HEK293 (cell line): ENCODE data around the gene DIDO1.

Source experiments
- GLI4 ChIP-seq: fragments of 450-650 bp; formaldehyde crosslinking; IDR thresholded peaks from 2 replicates; pipeline ENCODE4 v1.5.1; 2016; ENCODE audit warnings: missing biosample characterization, missing genetic modification characterization
- GLIS1 ChIP-seq: fragments of 450-650 bp; formaldehyde crosslinking; IDR thresholded peaks from 2 replicates; pipeline ENCODE4 v1.5.1; 2016; ENCODE audit warnings: missing biosample characterization, missing genetic modification characterization
- KLF16 ChIP-seq: fragments of 450-650 bp; formaldehyde crosslinking; IDR thresholded peaks from 2 replicates; pipeline ENCODE4 v1.5.1; 2017; ENCODE audit warnings: missing biosample characterization, missing genetic modification characterization
- OSR2 ChIP-seq: fragments of 450-650 bp; formaldehyde crosslinking; IDR thresholded peaks from 2 replicates; pipeline ENCODE4 v1.5.1; 2016; ENCODE audit warnings: missing biosample characterization, missing genetic modification characterization
- SCRT2 ChIP-seq: fragments of 450-650 bp; formaldehyde crosslinking; IDR thresholded peaks from 2 replicates; pipeline ENCODE4 v1.5.1; 2016; ENCODE audit warnings: missing biosample characterization, missing genetic modification characterization
- SETDB1 ChIP-seq: IDR thresholded peaks from one replicate; pipeline ENCODE4 v1.6.1; 2017; ENCODE audit warnings: mild to moderate bottlenecking, low read length, moderate library complexity, mixed read lengths; ENCODE audit not compliant: insufficient read length
- SP2 ChIP-seq: fragments of 450-650 bp; formaldehyde crosslinking; IDR thresholded peaks from 2 replicates; pipeline ENCODE4 v1.5.1; 2016; ENCODE audit warnings: missing biosample characterization, missing genetic modification characterization
- TRIM28 ChIP-seq: IDR thresholded peaks from 2 replicates; pipeline ENCODE4 v1.6.1; 2011; ENCODE audit warnings: low read length, control low read depth, borderline replicate concordance
- YY2 ChIP-seq: fragments of 450-650 bp; formaldehyde crosslinking; IDR thresholded peaks from 2 replicates; pipeline ENCODE4 v1.5.1; 2016; ENCODE audit warnings: missing biosample characterization, missing genetic modification characterization
- ZBTB21 ChIP-seq: fragments of 450-650 bp; formaldehyde crosslinking; IDR thresholded peaks from 2 replicates; pipeline ENCODE4 v1.5.1; 2017; ENCODE audit warnings: missing biosample characterization, missing genetic modification characterization
- ZBTB8A ChIP-seq: fragments of 450-650 bp; formaldehyde crosslinking; IDR thresholded peaks from 2 replicates; pipeline ENCODE4 v1.5.1; 2016; ENCODE audit warnings: missing biosample characterization, missing genetic modification characterization
- ZFP37 ChIP-seq: fragments of 450-650 bp; formaldehyde crosslinking; IDR thresholded peaks from 2 replicates; pipeline ENCODE4 v1.5.1; 2016; ENCODE audit warnings: missing biosample characterization, missing genetic modification characterization
- ZNF121 ChIP-seq: fragments of 450-650 bp; formaldehyde crosslinking; IDR thresholded peaks from 2 replicates; pipeline ENCODE4 v1.5.1; 2016; ENCODE audit warnings: missing biosample characterization, missing genetic modification characterization
- ZNF132 ChIP-seq: fragments of 450-650 bp; formaldehyde crosslinking; IDR thresholded peaks from 2 replicates; pipeline ENCODE4 v1.5.1; 2017; ENCODE audit warnings: missing biosample characterization, missing genetic modification characterization, borderline replicate concordance
- ZNF140 ChIP-seq: fragments of 450-650 bp; formaldehyde crosslinking; IDR thresholded peaks from 2 replicates; pipeline ENCODE4 v1.5.1; 2016; ENCODE audit warnings: missing biosample characterization, missing genetic modification characterization
- ZNF155 ChIP-seq: fragments of 450-650 bp; formaldehyde crosslinking; IDR thresholded peaks from 2 replicates; pipeline ENCODE4 v1.5.1; 2016; ENCODE audit warnings: missing biosample characterization, missing genetic modification characterization
- ZNF2 ChIP-seq: fragments of 450-650 bp; formaldehyde crosslinking; IDR thresholded peaks from 2 replicates; pipeline ENCODE4 v1.5.1; 2016; ENCODE audit warnings: missing biosample characterization, missing genetic modification characterization
- ZNF202 ChIP-seq: fragments of 450-650 bp; formaldehyde crosslinking; IDR thresholded peaks from 2 replicates; pipeline ENCODE4 v1.5.1; 2016; ENCODE audit warnings: missing biosample characterization, missing genetic modification characterization, borderline replicate concordance
- ZNF335 ChIP-seq: fragments of 450-650 bp; formaldehyde crosslinking; conservative IDR thresholded peaks from 2 replicates; pipeline ENCODE4 v1.5.1; 2016; ENCODE audit warnings: missing biosample characterization, missing genetic modification characterization
- ZNF48 ChIP-seq: fragments of 450-650 bp; formaldehyde crosslinking; IDR thresholded peaks from 2 replicates; pipeline ENCODE4 v1.5.1; 2016; ENCODE audit warnings: missing biosample characterization, missing genetic modification characterization
- ZNF521 ChIP-seq: fragments of 450-650 bp; formaldehyde crosslinking; IDR thresholded peaks from 2 replicates; pipeline ENCODE4 v1.5.1; 2017; ENCODE audit warnings: missing biosample characterization, mild to moderate bottlenecking, missing genetic modification characterization
- ZNF530 ChIP-seq: fragments of 450-650 bp; formaldehyde crosslinking; IDR thresholded peaks from 2 replicates; pipeline ENCODE4 v1.5.1; 2016; ENCODE audit warnings: low read depth, missing biosample characterization, missing genetic modification characterization
- ZNF585B ChIP-seq: fragments of 450-650 bp; formaldehyde crosslinking; IDR thresholded peaks from 2 replicates; pipeline ENCODE4 v1.5.1; 2016; ENCODE audit warnings: missing biosample characterization, missing genetic modification characterization
- ZNF596 ChIP-seq: fragments of 450-650 bp; IDR thresholded peaks from 2 replicates; pipeline ENCODE4 v1.5.0; 2018; ENCODE audit warnings: missing biosample characterization, mild to moderate bottlenecking, missing genetic modification characterization, moderate library complexity
- ZNF600 ChIP-seq: fragments of 450-650 bp; formaldehyde crosslinking; IDR thresholded peaks from 2 replicates; pipeline ENCODE4 v1.5.1; 2016; ENCODE audit warnings: missing biosample characterization, missing genetic modification characterization
- ZNF610 ChIP-seq: fragments of 450-650 bp; formaldehyde crosslinking; IDR thresholded peaks from 2 replicates; pipeline ENCODE4 v1.5.1; 2016; ENCODE audit warnings: missing biosample characterization, missing genetic modification characterization, borderline replicate concordance
- ZNF701 ChIP-seq: fragments of 450-650 bp; formaldehyde crosslinking; IDR thresholded peaks from 2 replicates; pipeline ENCODE4 v1.5.1; 2016; ENCODE audit warnings: missing biosample characterization, missing genetic modification characterization
- ZNF768 ChIP-seq: fragments of 450-650 bp; formaldehyde crosslinking; IDR thresholded peaks from 2 replicates; pipeline ENCODE4 v1.5.1; 2018; ENCODE audit warnings: missing biosample characterization, mild to moderate bottlenecking, missing genetic modification characterization
- ZNF837 ChIP-seq: fragments of 450-650 bp; formaldehyde crosslinking; IDR thresholded peaks from 2 replicates; pipeline ENCODE4 v1.5.1; 2016; ENCODE audit warnings: missing biosample characterization, missing genetic modification characterization
- TF ChIP-seq, protein P1 (sequence below): fragments of 450-650 bp; formaldehyde crosslinking; IDR thresholded peaks from 2 replicates; pipeline ENCODE4 v1.5.1; 2016; ENCODE audit warnings: missing biosample characterization, missing genetic modification characterization, low read depth
- TF ChIP-seq, protein P2 (sequence below): fragments of 450-650 bp; formaldehyde crosslinking; IDR thresholded peaks from 2 replicates; pipeline ENCODE4 v1.5.1; 2016; ENCODE audit warnings: missing biosample characterization, missing genetic modification characterization
- TF ChIP-seq, protein P3 (sequence below): fragments of 450-650 bp; formaldehyde crosslinking; optimal IDR thresholded peaks from 2 replicates; pipeline ENCODE3; 2016; ENCODE audit warnings: missing biosample characterization, mild to moderate bottlenecking, missing genetic modification characterization
- TF ChIP-seq, protein P4 (sequence below): fragments of 450-650 bp; formaldehyde crosslinking; IDR thresholded peaks from 2 replicates; pipeline ENCODE4 v1.5.1; 2017; ENCODE audit warnings: missing biosample characterization, mild to moderate bottlenecking, missing genetic modification characterization, moderate library complexity
- TF ChIP-seq, protein P5 (sequence below): fragments of 450-650 bp; formaldehyde crosslinking; IDR thresholded peaks from 2 replicates; pipeline ENCODE4 v1.5.1; 2016; ENCODE audit warnings: missing biosample characterization, missing genetic modification characterization
- TF ChIP-seq, protein P6 (sequence below): sonication (generic); formaldehyde crosslinking; IDR thresholded peaks from 2 replicates; pipeline ENCODE4 v1.8.1; 2022; ENCODE audit warnings: mild to moderate bottlenecking, moderate library complexity, missing genetic modification reagents

Gene DIDO1

DNA sequence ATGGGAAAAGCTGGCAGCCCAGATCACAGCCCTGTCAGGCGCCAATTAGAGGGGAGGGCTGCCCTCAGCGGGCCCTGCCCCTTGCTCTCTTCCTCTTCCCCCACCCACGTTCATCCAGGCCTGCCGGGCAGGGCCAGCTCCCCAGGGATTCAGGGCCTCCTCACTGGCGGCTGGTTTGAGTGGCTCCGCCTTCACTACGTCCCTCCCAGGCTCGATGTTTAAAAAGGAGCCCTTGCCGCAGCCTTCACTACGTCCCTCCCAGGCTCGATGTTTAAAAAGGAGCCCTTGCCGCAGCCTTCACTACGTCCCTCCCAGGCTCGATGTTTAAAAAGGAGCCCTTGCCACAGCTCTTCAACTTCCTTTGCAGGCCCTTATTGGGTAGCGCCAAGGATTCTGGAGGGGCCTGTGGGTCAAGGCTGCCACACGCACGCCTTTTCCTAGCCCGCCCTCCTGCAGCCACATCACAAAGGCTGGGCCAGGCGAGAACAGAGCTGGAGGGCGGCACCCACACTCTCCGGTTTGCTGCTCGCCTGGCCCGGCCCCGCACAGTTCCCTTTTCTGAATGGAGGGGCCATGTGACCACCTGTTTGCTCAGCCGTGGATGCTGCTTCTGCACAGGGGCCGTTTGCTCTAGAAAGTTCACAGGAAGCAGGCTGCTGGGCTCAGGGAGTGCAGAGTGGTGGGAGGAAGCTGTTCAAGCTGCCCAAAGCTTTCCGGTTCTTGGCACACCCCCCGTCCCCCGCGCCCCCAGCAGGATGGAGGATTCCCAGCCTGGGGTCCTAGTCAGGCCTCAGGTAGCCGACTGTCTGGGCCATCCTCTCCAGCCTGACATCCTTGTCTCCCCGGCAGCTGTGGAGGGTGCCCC, 27.8 kb upstream of the DIDO1 start (continued):
- TF ChIP-seq OSR2 (tag by site-specific recombination): no peak
- no peak for TF ChIP-seq KLF16
- no peak for TF ChIP-seq SETDB1
- TF ChIP-seq, protein P1, sequence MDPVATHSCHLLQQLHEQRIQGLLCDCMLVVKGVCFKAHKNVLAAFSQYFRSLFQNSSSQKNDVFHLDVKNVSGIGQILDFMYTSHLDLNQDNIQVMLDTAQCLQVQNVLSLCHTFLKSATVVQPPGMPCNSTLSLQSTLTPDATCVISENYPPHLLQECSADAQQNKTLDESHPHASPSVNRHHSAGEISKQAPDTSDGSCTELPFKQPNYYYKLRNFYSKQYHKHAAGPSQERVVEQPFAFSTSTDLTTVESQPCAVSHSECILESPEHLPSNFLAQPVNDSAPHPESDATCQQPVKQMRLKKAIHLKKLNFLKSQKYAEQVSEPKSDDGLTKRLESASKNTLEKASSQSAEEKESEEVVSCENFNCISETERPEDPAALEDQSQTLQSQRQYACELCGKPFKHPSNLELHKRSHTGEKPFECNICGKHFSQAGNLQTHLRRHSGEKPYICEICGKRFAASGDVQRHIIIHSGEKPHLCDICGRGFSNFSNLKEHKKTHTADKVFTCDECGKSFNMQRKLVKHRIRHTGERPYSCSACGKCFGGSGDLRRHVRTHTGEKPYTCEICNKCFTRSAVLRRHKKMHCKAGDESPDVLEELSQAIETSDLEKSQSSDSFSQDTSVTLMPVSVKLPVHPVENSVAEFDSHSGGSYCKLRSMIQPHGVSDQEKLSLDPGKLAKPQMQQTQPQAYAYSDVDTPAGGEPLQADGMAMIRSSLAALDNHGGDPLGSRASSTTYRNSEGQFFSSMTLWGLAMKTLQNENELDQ (tag by site-specific recombination): no peak
- no peak for TF ChIP-seq ZNF202 (tag by site-specific recombination)
- no peak for TF ChIP-seq TRIM28
- no peak for TF ChIP-seq ZNF610 (tag by site-specific recombination)
- no peak for TF ChIP-seq ZNF155
- peak; percentile 69 for TF ChIP-seq ZNF600 (tag by site-specific recombination)
- TF ChIP-seq ZNF48: no peak
- TF ChIP-seq GLI4 (tag by site-specific recombination): no peak
- no peak for TF ChIP-seq ZNF521 (tag by site-specific recombination)
- TF ChIP-seq, protein P2, sequence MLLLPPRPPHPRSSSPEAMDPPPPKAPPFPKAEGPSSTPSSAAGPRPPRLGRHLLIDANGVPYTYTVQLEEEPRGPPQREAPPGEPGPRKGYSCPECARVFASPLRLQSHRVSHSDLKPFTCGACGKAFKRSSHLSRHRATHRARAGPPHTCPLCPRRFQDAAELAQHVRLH: no peak
- TF ChIP-seq, protein P3, sequence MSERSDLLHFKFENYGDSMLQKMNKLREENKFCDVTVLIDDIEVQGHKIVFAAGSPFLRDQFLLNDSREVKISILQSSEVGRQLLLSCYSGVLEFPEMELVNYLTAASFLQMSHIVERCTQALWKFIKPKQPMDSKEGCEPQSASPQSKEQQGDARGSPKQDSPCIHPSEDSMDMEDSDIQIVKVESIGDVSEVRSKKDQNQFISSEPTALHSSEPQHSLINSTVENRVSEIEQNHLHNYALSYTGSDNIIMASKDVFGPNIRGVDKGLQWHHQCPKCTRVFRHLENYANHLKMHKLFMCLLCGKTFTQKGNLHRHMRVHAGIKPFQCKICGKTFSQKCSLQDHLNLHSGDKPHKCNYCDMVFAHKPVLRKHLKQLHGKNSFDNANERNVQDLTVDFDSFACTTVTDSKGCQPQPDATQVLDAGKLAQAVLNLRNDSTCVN (tag by site-specific recombination): peak; percentile 12
- TF ChIP-seq ZNF530: no peak
- TF ChIP-seq, protein P4, sequence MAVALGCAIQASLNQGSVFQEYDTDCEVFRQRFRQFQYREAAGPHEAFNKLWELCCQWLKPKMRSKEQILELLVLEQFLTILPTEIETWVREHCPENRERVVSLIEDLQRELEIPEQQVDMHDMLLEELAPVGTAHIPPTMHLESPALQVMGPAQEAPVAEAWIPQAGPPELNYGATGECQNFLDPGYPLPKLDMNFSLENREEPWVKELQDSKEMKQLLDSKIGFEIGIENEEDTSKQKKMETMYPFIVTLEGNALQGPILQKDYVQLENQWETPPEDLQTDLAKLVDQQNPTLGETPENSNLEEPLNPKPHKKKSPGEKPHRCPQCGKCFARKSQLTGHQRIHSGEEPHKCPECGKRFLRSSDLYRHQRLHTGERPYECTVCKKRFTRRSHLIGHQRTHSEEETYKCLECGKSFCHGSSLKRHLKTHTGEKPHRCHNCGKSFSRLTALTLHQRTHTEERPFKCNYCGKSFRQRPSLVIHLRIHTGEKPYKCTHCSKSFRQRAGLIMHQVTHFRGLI (tag by site-specific recombination): no peak
- no peak for TF ChIP-seq ZNF2
- TF ChIP-seq ZNF768 (tag by site-specific recombination): no peak
- TF ChIP-seq ZBTB8A (tag by site-specific recombination): peak; percentile 69
- no peak for TF ChIP-seq ZNF701 (tag by site-specific recombination)
- TF ChIP-seq YY2 (tag by site-specific recombination): no peak
- no peak for TF ChIP-seq ZNF837 (tag by site-specific recombination)
- TF ChIP-seq ZFP37 (tag by site-specific recombination): no peak
- peak; percentile 37; the same call in 1 of the 2 replicates for TF ChIP-seq GLIS1
- TF ChIP-seq SCRT2 (tag by site-specific recombination): peak; percentile 97
- TF ChIP-seq ZNF585B (tag by site-specific recombination): no peak
- no peak for TF ChIP-seq ZNF132
- no peak for TF ChIP-seq ZNF596 (tag by site-specific recombination)
- no peak for TF ChIP-seq ZNF140 (tag by site-specific recombination)
- no peak for TF ChIP-seq ZNF121 (tag by site-specific recombination)
- TF ChIP-seq SP2 (tag by site-specific recombination): peak; percentile 80
- peak; percentile 58 for TF ChIP-seq ZNF335 (tag by site-specific recombination)
- TF ChIP-seq, protein P5, sequence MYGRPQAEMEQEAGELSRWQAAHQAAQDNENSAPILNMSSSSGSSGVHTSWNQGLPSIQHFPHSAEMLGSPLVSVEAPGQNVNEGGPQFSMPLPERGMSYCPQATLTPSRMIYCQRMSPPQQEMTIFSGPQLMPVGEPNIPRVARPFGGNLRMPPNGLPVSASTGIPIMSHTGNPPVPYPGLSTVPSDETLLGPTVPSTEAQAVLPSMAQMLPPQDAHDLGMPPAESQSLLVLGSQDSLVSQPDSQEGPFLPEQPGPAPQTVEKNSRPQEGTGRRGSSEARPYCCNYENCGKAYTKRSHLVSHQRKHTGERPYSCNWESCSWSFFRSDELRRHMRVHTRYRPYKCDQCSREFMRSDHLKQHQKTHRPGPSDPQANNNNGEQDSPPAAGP (tag by site-specific recombination): peak; percentile 58; the same call in 1 of the 2 replicates
- TF ChIP-seq, protein P6, sequence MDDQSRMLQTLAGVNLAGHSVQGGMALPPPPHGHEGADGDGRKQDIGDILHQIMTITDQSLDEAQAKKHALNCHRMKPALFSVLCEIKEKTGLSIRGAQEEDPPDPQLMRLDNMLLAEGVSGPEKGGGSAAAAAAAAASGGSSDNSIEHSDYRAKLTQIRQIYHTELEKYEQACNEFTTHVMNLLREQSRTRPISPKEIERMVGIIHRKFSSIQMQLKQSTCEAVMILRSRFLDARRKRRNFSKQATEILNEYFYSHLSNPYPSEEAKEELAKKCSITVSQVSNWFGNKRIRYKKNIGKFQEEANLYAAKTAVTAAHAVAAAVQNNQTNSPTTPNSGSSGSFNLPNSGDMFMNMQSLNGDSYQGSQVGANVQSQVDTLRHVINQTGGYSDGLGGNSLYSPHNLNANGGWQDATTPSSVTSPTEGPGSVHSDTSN (CRISPR knock-in tag): no peak
- TF ChIP-seq ZBTB21 (tag by site-specific recombination): no peak
